AG09319 (cell line): ENCODE data around the gene FKBP5.

Experiments
- DNase-seq: peaks from one replicate; pipeline ENCODE4 v3.0.0-alpha.2; 2010; ENCODE audit warnings: low read depth; ENCODE audit errors: extremely low read depth
- CTCF ChIP-seq: IDR thresholded peaks from 2 replicates; pipeline ENCODE4 v1.5.1; 2011; ENCODE audit warnings: low read depth, mild to moderate bottlenecking, inconsistent platforms, low read length, moderate library complexity

FKBP5 gene

GRCh38 chr6:35622283-35622682 lies 66.4 kb downstream of the FKBP5 start:
- no peak for DNase-seq

GRCh38 chr6:35620706-35621105 lies 68.0 kb downstream of the FKBP5 start:
- DNase-seq = no peak
- TF ChIP-seq CTCF = no peak

More at GRCh38 chr6:35622283-35622682, 66.4 kb downstream of the FKBP5 start:
- TF ChIP-seq CTCF = no peak

GRCh38 chr6:35613762-35614161 lies 75.0 kb downstream of the FKBP5 start:
- no peak for TF ChIP-seq CTCF
- DNase-seq = no peak

- no peak for TF ChIP-seq CTCF
- DNase-seq = no peak
These were observed 77.5 kb downstream of the FKBP5 start for GRCh38 chr6:35611240-35611639.

- DNase-seq = no peak
- no peak for TF ChIP-seq CTCF
These were observed 77.9 kb downstream of the FKBP5 start for GRCh38 chr6:35610830-35611229.

- DNase-seq = no peak
- no peak for TF ChIP-seq CTCF
These were observed 79.1 kb downstream of the FKBP5 start for GRCh38 chr6:35609588-35609987.

- no peak for DNase-seq
- TF ChIP-seq CTCF = no peak
These were observed 81.0 kb downstream of the FKBP5 start for GRCh38 chr6:35607517-35608233.
